PC-3 (cell line): ENCODE measurements around the gene GPR26.
"Not testable (repeated sequence)": the region's sequence is repeated elsewhere in the genome, so short reads cannot be mapped to it uniquely, and the experiment has no call there.

Source experiments
- EZH2 ChIP-seq: fragments of 300-600 bp; sonication (generic); IDR thresholded peaks from one replicate; pipeline ENCODE4 v1.6.1; 2017; ENCODE audit warnings: antibody characterized with exemption, mild to moderate bottlenecking, low read length; ENCODE audit not compliant: unreplicated experiment
- TF ChIP-seq, protein P1 (sequence below): fragments of 300-600 bp; sonication (generic); conservative IDR thresholded peaks from 2 replicates; pipeline ENCODE4 v1.5.1; 2017; ENCODE audit warnings: antibody characterized with exemption, low read depth, mild to moderate bottlenecking, low read length

DNA sequence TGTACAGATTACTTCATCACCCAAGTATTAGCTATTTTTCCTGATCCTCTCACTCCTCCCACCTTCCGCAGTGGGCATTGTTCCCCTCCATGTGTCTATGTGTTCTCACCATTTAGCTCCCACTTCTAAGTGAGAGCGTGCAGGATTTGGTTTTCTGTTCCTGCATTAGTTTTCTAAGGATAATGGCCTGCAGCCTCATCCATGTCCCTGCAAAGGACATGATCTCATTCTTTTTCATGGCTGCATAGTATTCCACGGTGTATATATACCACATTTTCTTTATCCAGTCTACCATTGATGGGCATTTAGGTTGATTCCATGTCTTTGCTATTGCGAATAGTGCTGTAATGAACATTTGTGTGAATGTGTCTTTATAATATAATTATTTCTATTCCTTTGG lies 70.8 kb downstream of the GPR26 start:
- TF ChIP-seq, protein P1, sequence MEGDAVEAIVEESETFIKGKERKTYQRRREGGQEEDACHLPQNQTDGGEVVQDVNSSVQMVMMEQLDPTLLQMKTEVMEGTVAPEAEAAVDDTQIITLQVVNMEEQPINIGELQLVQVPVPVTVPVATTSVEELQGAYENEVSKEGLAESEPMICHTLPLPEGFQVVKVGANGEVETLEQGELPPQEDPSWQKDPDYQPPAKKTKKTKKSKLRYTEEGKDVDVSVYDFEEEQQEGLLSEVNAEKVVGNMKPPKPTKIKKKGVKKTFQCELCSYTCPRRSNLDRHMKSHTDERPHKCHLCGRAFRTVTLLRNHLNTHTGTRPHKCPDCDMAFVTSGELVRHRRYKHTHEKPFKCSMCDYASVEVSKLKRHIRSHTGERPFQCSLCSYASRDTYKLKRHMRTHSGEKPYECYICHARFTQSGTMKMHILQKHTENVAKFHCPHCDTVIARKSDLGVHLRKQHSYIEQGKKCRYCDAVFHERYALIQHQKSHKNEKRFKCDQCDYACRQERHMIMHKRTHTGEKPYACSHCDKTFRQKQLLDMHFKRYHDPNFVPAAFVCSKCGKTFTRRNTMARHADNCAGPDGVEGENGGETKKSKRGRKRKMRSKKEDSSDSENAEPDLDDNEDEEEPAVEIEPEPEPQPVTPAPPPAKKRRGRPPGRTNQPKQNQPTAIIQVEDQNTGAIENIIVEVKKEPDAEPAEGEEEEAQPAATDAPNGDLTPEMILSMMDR = not testable (repeated sequence)
- TF ChIP-seq EZH2 = not testable (repeated sequence)
